HEK293 (cell line): Measurements from ENCODE around the gene SRPRB.

ENCODE experiments used
- CTCF ChIP-seq: fragments of 450-650 bp; formaldehyde crosslinking; IDR thresholded peaks from 2 replicates; pipeline ENCODE4 v1.5.1; 2016; ENCODE audit warnings: missing biosample characterization, missing genetic modification characterization
- GLI2 ChIP-seq: fragments of 450-650 bp; formaldehyde crosslinking; IDR thresholded peaks from 2 replicates; pipeline ENCODE4; 2017; ENCODE audit warnings: missing biosample characterization, missing genetic modification characterization, low read depth, borderline replicate concordance
- PBX3 ChIP-seq: sonication (generic); formaldehyde crosslinking; IDR thresholded peaks from 2 replicates; pipeline ENCODE4 v1.8.1; 2022; ENCODE audit warnings: mild to moderate bottlenecking, moderate library complexity, missing genetic modification reagents
- PRDM1 ChIP-seq: fragments of 450-650 bp; formaldehyde crosslinking; IDR thresholded peaks from 2 replicates; pipeline ENCODE4; 2016; ENCODE audit warnings: missing biosample characterization, missing genetic modification characterization
- PRDM10 ChIP-seq: fragments of 450-650 bp; formaldehyde crosslinking; IDR thresholded peaks from 2 replicates; pipeline ENCODE4 v1.5.1; 2016; ENCODE audit warnings: missing biosample characterization, missing genetic modification characterization
- TCF7L2 ChIP-seq: IDR thresholded peaks from 2 replicates; pipeline ENCODE4 v1.6.1; 2011; ENCODE audit warnings: low read depth, mild to moderate bottlenecking, inconsistent platforms, low read length, moderate library complexity, borderline replicate concordance
- YY1 ChIP-seq: fragments of 450-650 bp; formaldehyde crosslinking; IDR thresholded peaks from 2 replicates; pipeline ENCODE4 v1.5.1; 2018; ENCODE audit warnings: missing biosample characterization, missing genetic modification characterization
- ZBTB20 ChIP-seq: fragments of 450-650 bp; formaldehyde crosslinking; IDR thresholded peaks from 2 replicates; pipeline ENCODE4 v1.5.1; 2016; ENCODE audit warnings: missing biosample characterization, missing genetic modification characterization
- ZBTB8A ChIP-seq: fragments of 450-650 bp; formaldehyde crosslinking; IDR thresholded peaks from 2 replicates; pipeline ENCODE4 v1.5.1; 2016; ENCODE audit warnings: missing biosample characterization, missing genetic modification characterization
- ZNF202 ChIP-seq: fragments of 450-650 bp; formaldehyde crosslinking; IDR thresholded peaks from 2 replicates; pipeline ENCODE4 v1.5.1; 2016; ENCODE audit warnings: missing biosample characterization, missing genetic modification characterization, borderline replicate concordance
- ZNF24 ChIP-seq: fragments of 450-650 bp; formaldehyde crosslinking; IDR thresholded peaks from 2 replicates; pipeline ENCODE4 v1.5.1; 2016; ENCODE audit warnings: missing biosample characterization, missing genetic modification characterization
- ZNF274 ChIP-seq, 2 experiments: fragments of 200-500 bp in 1 of 2; fragments of 450-650 bp in 1 of 2; sonication (Bioruptor generic) in 1 of 2; formaldehyde crosslinking in 1 of 2; IDR thresholded peaks; 2 replicates each; pipeline versions ENCODE4 v1.5.1 to v1.6.1; 2014 to 2016; ENCODE audit warnings: borderline replicate concordance in 1 of 2, inconsistent platforms in 1 of 2, low read length in 1 of 2, missing biosample characterization in 1 of 2, missing genetic modification characterization in 1 of 2
- ZNF776 ChIP-seq: fragments of 450-650 bp; formaldehyde crosslinking; IDR thresholded peaks from 2 replicates; pipeline ENCODE4 v1.5.0; 2017; ENCODE audit warnings: missing biosample characterization, missing genetic modification characterization, borderline replicate concordance

GRCh38 chr3:133769536-133769935, 36.1 kb upstream of the SRPRB start:
- TF ChIP-seq ZNF24 (tag by site-specific recombination) (no peak), CTCF (tag by site-specific recombination) (no peak), PBX3 (no peak), ZBTB8A (no peak), TCF7L2 (no peak), ZBTB20 (tag by site-specific recombination) (no peak), ZNF274 (IDR thresholded peaks at IDR 0.05; ENCODE audit: low read length) (no peak), ZNF274 (tag by site-specific recombination; IDR thresholded peaks at IDR 0.05; ENCODE audit: borderline replicate concordance) (no peak), PRDM10 (tag by site-specific recombination) (no peak), ZNF202 (no peak), PRDM1 (no peak), GLI2 (tag by site-specific recombination) (no peak), YY1 (no peak), ZNF776 (tag by site-specific recombination) (no peak)
